NCI-H1417 (cell line): ENCODE measurements around the gene PYROXD2.

ENCODE experiments used
- DNase-seq, 3 experiments: peaks; one replicate each; lab custom pipeline; 2025; lab: John Stamatoyannopoulos, UW

PYROXD2 gene

GRCh38 chr10:98433881-98434732 lies 19.1 kb upstream of the PYROXD2 start:
- no peak for DNase-seq

GRCh38 chr10:98433371-98433770 lies 18.4 kb upstream of the PYROXD2 start:
- DNase-seq = no peak

GRCh38 chr10:98432330-98432729 lies 17.3 kb upstream of the PYROXD2 start:
- DNase-seq = no peak

- no peak for DNase-seq
These were observed 16.0 kb upstream of the PYROXD2 start for GRCh38 chr10:98431016-98431415.

GRCh38 chr10:98430427-98430826 lies 15.4 kb upstream of the PYROXD2 start:
- DNase-seq = no peak

GRCh38 chr10:98429320-98430072 lies 14.5 kb upstream of the PYROXD2 start:
- no peak for DNase-seq

GRCh38 chr10:98427011-98427515 lies 12.1 kb upstream of the PYROXD2 start:
- no peak for DNase-seq

GRCh38 chr10:98425511-98426352 lies 10.8 kb upstream of the PYROXD2 start:
- DNase-seq = peak in 2 of 3 experiments; percentile 1 to 2

- DNase-seq = no peak
These were observed 9.6 kb upstream of the PYROXD2 start for GRCh38 chr10:98424295-98425254.

- DNase-seq = peak in 1 of 3 experiments; percentile 9
These were observed 8.7 kb upstream of the PYROXD2 start for GRCh38 chr10:98423691-98424120.

GRCh38 chr10:98422182-98422581 lies 7.2 kb upstream of the PYROXD2 start:
- DNase-seq = no peak

- DNase-seq = no peak
These were observed 5.8 kb upstream of the PYROXD2 start for GRCh38 chr10:98420786-98421185.

- DNase-seq = no peak
These were observed 4.7 kb upstream of the PYROXD2 start for GRCh38 chr10:98419469-98420261.

GRCh38 chr10:98418665-98419468 lies 3.9 kb upstream of the PYROXD2 start:
- DNase-seq = no peak

- DNase-seq = no peak
These were observed 3.1 kb upstream of the PYROXD2 start for GRCh38 chr10:98417973-98418664.

- DNase-seq = no peak
These were observed 2.5 kb upstream of the PYROXD2 start for GRCh38 chr10:98417481-98417959.

GRCh38 chr10:98416606-98417388 lies 1.8 kb upstream of the PYROXD2 start:
- DNase-seq = no peak

GRCh38 chr10:98415731-98416119 lies 743 bp upstream of the PYROXD2 start:
- peak in 1 of 3 experiments; percentile 31 for DNase-seq
